ENCODE data around the gene QSOX2.

The QSOX2 gene

DNA sequence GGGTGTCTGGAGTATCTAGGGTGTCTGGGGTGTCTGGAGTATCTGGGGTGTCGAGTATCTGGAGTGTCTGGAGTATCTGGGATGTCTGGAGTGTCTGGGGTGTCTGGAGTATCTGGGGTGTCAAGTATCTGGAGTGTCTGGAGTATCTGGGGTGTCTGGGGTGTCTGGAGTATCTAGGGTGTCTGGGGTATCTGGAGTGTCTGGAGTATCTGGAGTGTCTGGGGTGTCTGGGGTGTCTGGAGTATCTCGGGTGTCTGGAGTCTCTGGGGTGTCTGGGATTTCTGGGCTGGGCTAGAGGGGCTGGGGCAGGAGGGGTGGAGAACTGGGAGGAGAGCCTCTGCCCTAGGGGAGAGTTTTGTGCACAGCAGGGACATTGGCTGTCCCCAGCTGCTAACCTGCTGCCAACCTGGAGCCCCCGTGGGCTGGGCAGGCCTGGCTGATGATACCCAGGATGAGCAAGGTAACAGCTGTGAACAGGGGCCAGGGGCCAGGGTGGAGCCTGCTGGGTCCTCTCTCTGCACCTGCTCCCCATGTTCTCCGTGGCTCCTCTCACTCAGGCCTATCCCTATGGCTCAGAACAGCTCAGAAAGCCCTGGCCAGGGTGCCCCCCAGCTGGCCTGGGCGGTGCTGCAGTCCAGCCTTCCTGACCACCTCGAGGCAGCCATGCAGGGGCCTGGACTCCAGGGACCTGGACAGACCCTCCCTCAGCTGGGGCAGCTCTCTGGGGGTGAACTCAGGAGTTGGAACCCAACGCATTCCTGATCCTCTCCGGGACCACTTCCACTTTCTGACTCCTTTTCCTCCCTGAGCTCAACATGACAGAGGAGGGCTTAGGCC is 70.6 kb downstream of the QSOX2 start:
- TF ChIP-seq, protein P1, sequence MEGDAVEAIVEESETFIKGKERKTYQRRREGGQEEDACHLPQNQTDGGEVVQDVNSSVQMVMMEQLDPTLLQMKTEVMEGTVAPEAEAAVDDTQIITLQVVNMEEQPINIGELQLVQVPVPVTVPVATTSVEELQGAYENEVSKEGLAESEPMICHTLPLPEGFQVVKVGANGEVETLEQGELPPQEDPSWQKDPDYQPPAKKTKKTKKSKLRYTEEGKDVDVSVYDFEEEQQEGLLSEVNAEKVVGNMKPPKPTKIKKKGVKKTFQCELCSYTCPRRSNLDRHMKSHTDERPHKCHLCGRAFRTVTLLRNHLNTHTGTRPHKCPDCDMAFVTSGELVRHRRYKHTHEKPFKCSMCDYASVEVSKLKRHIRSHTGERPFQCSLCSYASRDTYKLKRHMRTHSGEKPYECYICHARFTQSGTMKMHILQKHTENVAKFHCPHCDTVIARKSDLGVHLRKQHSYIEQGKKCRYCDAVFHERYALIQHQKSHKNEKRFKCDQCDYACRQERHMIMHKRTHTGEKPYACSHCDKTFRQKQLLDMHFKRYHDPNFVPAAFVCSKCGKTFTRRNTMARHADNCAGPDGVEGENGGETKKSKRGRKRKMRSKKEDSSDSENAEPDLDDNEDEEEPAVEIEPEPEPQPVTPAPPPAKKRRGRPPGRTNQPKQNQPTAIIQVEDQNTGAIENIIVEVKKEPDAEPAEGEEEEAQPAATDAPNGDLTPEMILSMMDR (IDR thresholded peaks at IDR 0.05; ENCODE audit: insufficient read depth, low read depth, low read length, missing control alignments), result no peak
- H3K4me3 ChIP-seq (ENCODE audit: low read length), result no peak overlapping the region
- DNase-seq (ENCODE audit: low read depth), result no peak

DNA sequence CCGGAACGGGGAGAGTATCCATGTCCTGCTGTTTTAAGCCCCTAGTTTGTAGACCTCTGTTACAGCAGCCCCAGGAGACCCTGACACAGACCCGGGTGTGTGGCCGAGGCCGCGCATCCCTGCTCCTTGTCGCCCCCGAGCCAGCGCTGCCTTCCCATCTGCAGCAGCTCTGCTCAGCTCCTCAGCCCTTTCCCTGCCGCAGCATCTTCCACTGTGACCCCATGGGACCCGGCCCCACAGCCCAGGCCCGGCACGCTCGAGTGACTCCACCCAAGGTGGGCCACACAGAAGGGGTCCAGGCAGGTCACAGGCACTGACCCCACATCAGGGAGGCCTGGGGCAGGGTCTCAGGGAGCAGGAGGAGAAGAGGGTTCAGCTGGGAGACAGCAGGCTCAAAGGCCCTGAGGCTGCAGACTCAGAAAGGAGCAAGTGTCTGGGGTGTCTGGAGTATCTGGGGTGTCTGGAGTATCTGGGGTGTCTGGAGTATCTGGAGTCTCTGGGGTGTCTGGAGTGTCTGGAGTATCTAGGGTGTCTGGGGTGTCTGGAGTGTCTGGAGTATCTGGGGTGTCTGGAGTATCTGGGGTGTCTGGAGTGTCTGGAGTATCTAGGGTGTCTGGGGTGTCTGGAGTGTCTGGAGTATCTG is 71.8 kb downstream of the QSOX2 start:
- no peak overlapping the region for H3K4me3 ChIP-seq (ENCODE audit: low read length)
- TF ChIP-seq, protein P1 (IDR thresholded peaks at IDR 0.05; ENCODE audit: insufficient read depth, low read depth, low read length, missing control alignments), result no peak
- no peak for DNase-seq (ENCODE audit: low read depth)

DNA sequence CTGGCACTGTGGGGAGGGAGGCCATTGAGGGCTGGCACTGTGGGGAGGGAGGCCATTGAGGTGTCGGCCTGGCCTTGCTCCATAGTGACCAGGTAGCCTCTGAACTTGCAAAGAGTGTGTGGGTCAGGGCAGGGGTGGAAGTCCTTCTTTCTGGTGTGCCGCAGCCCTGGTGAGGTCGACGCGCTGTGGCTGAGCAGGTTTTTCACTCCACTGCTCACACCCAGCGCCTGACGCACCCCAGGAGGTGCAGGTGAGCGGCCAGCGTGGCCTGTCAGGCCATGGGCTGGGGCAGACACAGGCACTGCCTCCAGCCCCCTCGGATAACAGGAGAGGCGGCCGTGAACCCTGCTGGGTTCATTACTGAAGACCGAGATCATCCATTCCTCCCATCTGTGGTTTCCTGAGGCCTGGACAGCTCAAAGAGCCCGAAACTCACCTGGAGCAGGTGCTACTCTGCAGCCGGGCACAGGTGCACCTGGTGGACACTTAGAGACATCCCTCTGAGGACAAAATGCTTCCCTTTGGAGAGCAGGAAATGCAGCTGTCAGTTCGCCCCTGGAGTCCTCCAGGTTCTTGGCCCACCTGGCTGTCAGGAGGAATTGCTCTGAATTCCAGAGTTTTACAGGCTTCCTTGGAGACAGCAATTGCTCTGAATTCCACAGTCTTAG is 73.1 kb downstream of the QSOX2 start:
- DNase-seq (ENCODE audit: low read depth), result no peak
- no peak overlapping the region for H3K4me3 ChIP-seq (ENCODE audit: low read length)
- TF ChIP-seq, protein P1 (IDR thresholded peaks at IDR 0.05; ENCODE audit: insufficient read depth, low read depth, low read length, missing control alignments), result no peak

GRCh38 chr9:136171801-136172411 is 73.7 kb downstream of the QSOX2 start:
- no peak for DNase-seq (ENCODE audit: low read depth)
- TF ChIP-seq, protein P1 (IDR thresholded peaks at IDR 0.05; ENCODE audit: insufficient read depth, low read depth, low read length, missing control alignments), result no peak
- H3K4me3 ChIP-seq (ENCODE audit: low read length), result no peak overlapping the region

GRCh38 chr9:136171009-136171800 is 74.4 kb downstream of the QSOX2 start:
- DNase-seq (ENCODE audit: low read depth), result no peak
- TF ChIP-seq, protein P1 (IDR thresholded peaks at IDR 0.05; ENCODE audit: insufficient read depth, low read depth, low read length, missing control alignments), result no peak
- H3K4me3 ChIP-seq (ENCODE audit: low read length), result no peak overlapping the region
